Prostate gland (tissue), 2 donors: ENCODE data around the gene PGPEP1.

ENCODE experiments used
- POLR2AphosphoS5 ChIP-seq: sonication (generic); formaldehyde crosslinking; IDR thresholded peaks from one replicate; pipeline ENCODE4 v1.6.1; 2017; ENCODE audit warnings: antibody characterized with exemption
- TF ChIP-seq, protein P1 (sequence below), 4 experiments: fragments of 200-600 bp in 2 of 4; fragments of 450-650 bp in 2 of 4; sonication (generic) in 2 of 4; IDR thresholded peaks; 1 replicate in 3 of 4; 2 replicates in 1 of 4; pipeline ENCODE4 v1.5.1; 2016 to 2019; ENCODE audit warnings: antibody characterized with exemption in 4 of 4, mild to moderate bottlenecking in 2 of 4, moderate library complexity in 2 of 4

DNA sequence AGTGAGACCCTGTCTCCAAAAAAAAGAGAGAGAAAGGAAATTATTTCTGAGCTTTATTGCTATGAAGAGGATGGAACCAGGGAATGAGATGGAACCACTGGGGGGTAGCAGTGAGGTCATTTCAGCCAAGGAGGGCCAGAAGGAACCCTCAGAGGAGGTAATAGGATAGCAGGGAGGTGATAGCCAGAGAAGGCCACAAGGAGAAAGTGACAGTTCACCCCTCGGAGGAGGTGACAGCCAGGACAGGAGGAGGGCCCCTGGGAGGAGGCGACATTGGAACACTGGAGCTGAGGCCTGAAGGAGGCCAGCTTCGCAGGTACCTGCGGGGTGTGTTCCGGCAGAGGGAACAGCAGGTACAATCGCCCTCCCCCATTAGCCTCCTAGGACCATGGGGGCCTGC is 675 bp upstream of the PGPEP1 start:
- TF ChIP-seq, protein P1, sequence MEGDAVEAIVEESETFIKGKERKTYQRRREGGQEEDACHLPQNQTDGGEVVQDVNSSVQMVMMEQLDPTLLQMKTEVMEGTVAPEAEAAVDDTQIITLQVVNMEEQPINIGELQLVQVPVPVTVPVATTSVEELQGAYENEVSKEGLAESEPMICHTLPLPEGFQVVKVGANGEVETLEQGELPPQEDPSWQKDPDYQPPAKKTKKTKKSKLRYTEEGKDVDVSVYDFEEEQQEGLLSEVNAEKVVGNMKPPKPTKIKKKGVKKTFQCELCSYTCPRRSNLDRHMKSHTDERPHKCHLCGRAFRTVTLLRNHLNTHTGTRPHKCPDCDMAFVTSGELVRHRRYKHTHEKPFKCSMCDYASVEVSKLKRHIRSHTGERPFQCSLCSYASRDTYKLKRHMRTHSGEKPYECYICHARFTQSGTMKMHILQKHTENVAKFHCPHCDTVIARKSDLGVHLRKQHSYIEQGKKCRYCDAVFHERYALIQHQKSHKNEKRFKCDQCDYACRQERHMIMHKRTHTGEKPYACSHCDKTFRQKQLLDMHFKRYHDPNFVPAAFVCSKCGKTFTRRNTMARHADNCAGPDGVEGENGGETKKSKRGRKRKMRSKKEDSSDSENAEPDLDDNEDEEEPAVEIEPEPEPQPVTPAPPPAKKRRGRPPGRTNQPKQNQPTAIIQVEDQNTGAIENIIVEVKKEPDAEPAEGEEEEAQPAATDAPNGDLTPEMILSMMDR (IDR thresholded peaks at IDR 0.05): no peak
- TF ChIP-seq POLR2AphosphoS5: no peak
